ENCODE results near the gene MET. TPM values are rescaled to one million over a fixed set of nuclear protein-coding genes. Genes with fewer than 3 reads are reported as not detected.
A peak's percentile ranks its signal among the peaks of the same experiment; 100 is the strongest.

MET gene
- total and polyA plus RNA-seq, 2 of the 8 experiments (the other 6 are each of a cell fraction or from before 2014, with no cell fraction given), result 3.5 to 12.9 TPM

- no peaks in the 10 kb centered on the region for H3K36me3 ChIP-seq (ENCODE audit: control insufficient read depth in 2 of 4, insufficient read depth in 4 of 4, low read length in 3 of 4)
- H4K5ac ChIP-seq (ENCODE audit: insufficient read length, low read depth, low read length), result no peak overlapping the region
- ChIA-PET CTCF (ENCODE audit: partially characterized antibody) (interaction anchor here (0.6 to 3.5 kb wide), 11 partner anchors 12 to 434 kb away, joined by 3 to 11 read pairs (median 4); no protein-coding TSS in a partner anchor), POLR2A (ENCODE audit: partially characterized antibody) (interaction anchor here (1.0 kb wide), 1 partner anchor 22 kb away, joined by 4 read pairs; no protein-coding TSS in a partner anchor)
- peaks cover 0 to 21% (median 7%) of the 10 kb centered on the region in 4 experiments; a peak in 5 of 7 replicates for H3K27me3 ChIP-seq (replicated peaks in 1 of 4; ENCODE audit: control insufficient read depth in 3 of 4, extremely low read depth in 1 of 4, insufficient read depth in 3 of 4, low read length in 3 of 4)
- H4K20me1 ChIP-seq (replicated peaks in 1 of 2; ENCODE audit: control insufficient read depth in 1 of 2, insufficient read depth in 2 of 2, low read length in 2 of 2), result no peaks in the 10 kb centered on the region
- no peak overlapping the region for H3K23ac ChIP-seq (ENCODE audit: insufficient read length)
- no peaks in the 10 kb centered on the region for H3K9me3 ChIP-seq (ENCODE audit: insufficient read depth in 2 of 2, low read depth in 1 of 2, low read length in 1 of 2)
- 90% methylated on average over 7 of the region's 7 CpGs; no CpG with 5 or more reads in 1 of the 2 experiments for WGBS, 2 experiments (ENCODE audit: extremely low coverage in 1 of 2, insufficient coverage in 1 of 2, insufficient read length in 1 of 2, insufficient replicate concordance in 2 of 2, low coverage in 1 of 2, low lambda C conversion rate in 2 of 2, missing lambda C conversion rate in 1 of 2)
- no peak overlapping the region for H2BK12ac ChIP-seq (ENCODE audit: low read depth, low read length)
- H3K4ac ChIP-seq (replicated peaks; ENCODE audit: insufficient read length, low read depth, low read length), result no peak overlapping the region
- no peak overlapping the region for H2BK5ac ChIP-seq (ENCODE audit: low read depth, low read length)
- FAIRE-seq (no peak), DNase-seq (ENCODE audit: low read depth in 1 of 2, low spot score in 2 of 2) (no peak)
- H3K9ac ChIP-seq (replicated peaks in 1 of 4; ENCODE audit: extremely low read depth in 1 of 4, low read depth in 3 of 4, low read length in 3 of 4), result no peak overlapping the region
- H2BK15ac ChIP-seq (ENCODE audit: low read length), result no peak overlapping the region
- H3K79me2 ChIP-seq (ENCODE audit: control insufficient read depth in 1 of 2, insufficient read depth in 2 of 2, low read length in 2 of 2), result no peaks in the 10 kb centered on the region
- H3K4me3 ChIP-seq (ENCODE audit: extremely low read depth in 1 of 4, insufficient read depth in 2 of 4, low read depth in 3 of 4, low read length in 4 of 4), result peak overlapping the region in 1 of 4 experiments; percentile 72; a peak in 2 of 8 replicates
- TF ChIP-seq SP2 (IDR thresholded peaks at IDR 0.05; ENCODE audit: low read length) (no peak), SIN3A (conservative IDR thresholded peaks at IDR 0.05 in 1 of 2, IDR thresholded peaks at IDR 0.05 in 1 of 2; ENCODE audit: low read depth in 1 of 2, low read length in 2 of 2) (no peak), BCL11A (IDR thresholded peaks at IDR 0.05; ENCODE audit: low read depth in 2 of 2, low read length in 2 of 2) (no peak)
- no peak overlapping the region for H4K8ac ChIP-seq (ENCODE audit: extremely low read depth, insufficient read depth, low read length)
- H2AFZ ChIP-seq (ENCODE audit: low read length), result no peak overlapping the region
- H4K91ac ChIP-seq (replicated peaks; ENCODE audit: insufficient read length, low read length), result no peak overlapping the region
- peak overlapping the region; percentile 94 to 98; a peak in 2 of 4 replicates for H3K4me2 ChIP-seq (ENCODE audit: insufficient read depth in 1 of 2, low read depth in 2 of 2, low read length in 2 of 2)
- H2AK5ac ChIP-seq (ENCODE audit: low read depth, low read length), result no peak overlapping the region
- H2BK20ac ChIP-seq (ENCODE audit: low read length), result no peak overlapping the region
- H3K56ac ChIP-seq (replicated peaks; ENCODE audit: insufficient read length, low read depth, low read length), result no peak overlapping the region
- no peaks in the 10 kb centered on the region for H3K79me1 ChIP-seq (ENCODE audit: low read depth, low read length)
- no peak overlapping the region for H3K14ac ChIP-seq (ENCODE audit: insufficient read length)
- no peak overlapping the region for H2BK120ac ChIP-seq (replicated peaks; ENCODE audit: low read depth, low read length)
- H3K18ac ChIP-seq (ENCODE audit: extremely low read depth, low read length), result no peak overlapping the region
- no peak overlapping the region for H3K27ac ChIP-seq (ENCODE audit: low read depth, low read length)
- peaks cover 0 to 9% (median 2%) of the 10 kb centered on the region in 4 experiments; a peak in 5 of 7 replicates for H3K4me1 ChIP-seq (replicated peaks in 1 of 4; ENCODE audit: control insufficient read depth in 3 of 4, insufficient read depth in 4 of 4, low read length in 3 of 4)
- peaks cover 8% of the 10 kb centered on the region for H3K23me2 ChIP-seq (ENCODE audit: low read depth, low read length)
Observed at GRCh38 chr7:116671111-116671510, 885 bp upstream of the MET start.
